Rectal smooth muscle tissue (tissue), 1 donor: Measurements from ENCODE around the gene BCOR.

ENCODE experiments used
- H3K27ac ChIP-seq: one replicate; pipeline ENCODE4 v1.7.0; 2013; ENCODE audit warnings: low read depth, low read length, inconsistent platforms
- H3K27me3 ChIP-seq: one replicate; pipeline ENCODE4 v1.7.0; 2013; ENCODE audit warnings: low read length; ENCODE audit not compliant: control insufficient read depth, insufficient read depth
- H3K36me3 ChIP-seq: one replicate; pipeline ENCODE4 v1.7.0; 2013; ENCODE audit warnings: low read length; ENCODE audit not compliant: control insufficient read depth, insufficient read depth
- H3K4me1 ChIP-seq: one replicate; pipeline ENCODE4 v1.7.0; 2013; ENCODE audit warnings: low read length; ENCODE audit not compliant: control insufficient read depth, insufficient read depth
- H3K4me3 ChIP-seq: one replicate; pipeline ENCODE4 v1.7.0; 2013; ENCODE audit warnings: low read length
- H3K9ac ChIP-seq: one replicate; pipeline ENCODE4 v1.7.0; 2013; ENCODE audit warnings: low read length

Gene BCOR

DNA sequence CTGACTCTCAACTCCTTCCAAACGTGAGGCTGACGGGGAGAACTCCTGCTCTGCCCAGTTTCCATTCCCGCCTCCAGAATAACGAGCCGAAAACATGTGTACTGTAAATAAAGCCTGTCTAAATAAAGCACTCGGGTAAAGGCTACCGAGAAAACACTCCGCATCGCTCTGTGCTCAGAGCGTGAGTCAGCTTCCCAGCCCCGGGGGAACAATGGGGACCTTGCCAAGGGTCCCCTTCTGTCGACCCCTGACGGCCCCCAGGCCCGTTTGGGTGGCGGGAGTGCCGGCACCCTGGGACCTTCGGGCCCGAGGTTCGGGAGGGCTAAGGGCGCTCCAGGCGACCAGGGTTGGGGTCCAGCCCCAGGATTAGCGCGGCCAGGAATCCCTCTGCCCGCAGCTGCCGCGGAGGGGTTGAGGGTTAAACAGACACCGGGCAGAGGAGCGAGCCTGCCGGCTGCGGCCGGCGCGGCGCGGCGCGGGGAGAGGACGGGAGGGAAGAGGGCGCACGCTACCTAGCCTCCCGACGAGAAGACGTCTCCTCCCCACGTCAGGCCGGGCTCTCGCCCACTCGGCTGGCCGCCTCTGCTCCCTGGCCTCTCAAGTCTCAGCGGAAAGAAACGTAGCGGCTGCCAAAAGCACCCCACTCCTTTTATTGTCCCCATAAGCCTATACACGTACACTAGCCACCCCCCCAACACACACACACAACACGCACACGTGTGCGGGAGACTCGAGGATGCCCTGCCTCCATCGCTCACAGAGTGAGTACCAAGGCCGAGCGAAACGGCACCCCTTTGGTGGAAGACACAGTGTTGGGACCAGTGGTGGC, 85.5 kb downstream of the BCOR start:
- H3K27ac ChIP-seq, result peak overlapping the region; percentile 77
- no peak overlapping the region for H3K9ac ChIP-seq
- peaks cover 12% of the 10 kb centered on the region for H3K27me3 ChIP-seq
- H3K4me1 ChIP-seq, result no peaks in the 10 kb centered on the region
- H3K4me3 ChIP-seq, result peak overlapping the region; percentile 74
- H3K36me3 ChIP-seq, result no peaks in the 10 kb centered on the region

DNA sequence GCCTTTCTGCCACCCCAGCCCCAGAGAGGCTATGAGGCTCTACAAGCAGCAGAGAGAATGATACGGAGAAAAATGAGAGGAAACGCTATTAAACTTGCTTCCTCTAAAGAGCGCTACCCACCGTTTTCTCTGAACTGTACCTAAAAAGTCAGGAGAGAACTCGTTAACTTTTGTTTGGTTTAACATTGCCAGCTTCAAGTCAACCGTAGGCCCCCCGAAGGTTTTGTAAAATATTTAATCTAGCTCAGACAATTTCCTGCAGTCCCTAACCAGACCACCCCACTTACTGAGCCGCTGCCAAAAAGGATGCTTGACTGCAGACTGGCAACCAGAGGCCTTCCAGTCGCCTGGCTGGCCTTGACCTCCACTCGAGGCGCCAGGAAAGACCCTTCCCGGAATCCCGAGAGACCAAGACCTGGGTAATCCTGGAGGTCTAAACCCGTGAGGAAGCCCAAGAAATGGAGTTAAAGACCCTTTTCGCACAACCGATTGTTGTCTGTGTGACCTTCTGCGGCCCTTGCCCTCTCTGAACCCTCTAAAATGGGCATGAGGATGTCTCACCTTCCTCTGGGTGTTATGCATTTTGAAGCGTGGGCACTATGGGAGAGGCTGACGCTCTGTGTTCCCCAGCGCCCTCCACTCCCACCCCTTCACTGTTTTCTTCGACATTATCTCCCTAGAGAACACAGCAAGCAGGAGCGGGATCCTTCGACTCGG, 86.3 kb downstream of the BCOR start:
- Histone ChIP-seq H3K4me1 (no peaks in the 10 kb centered on the region), H3K4me3 (peak overlapping the region; percentile 74), H3K27me3 (peaks cover 14% of the 10 kb centered on the region), H3K27ac (no peak overlapping the region), H3K9ac (no peak overlapping the region), H3K36me3 (no peaks in the 10 kb centered on the region)

DNA sequence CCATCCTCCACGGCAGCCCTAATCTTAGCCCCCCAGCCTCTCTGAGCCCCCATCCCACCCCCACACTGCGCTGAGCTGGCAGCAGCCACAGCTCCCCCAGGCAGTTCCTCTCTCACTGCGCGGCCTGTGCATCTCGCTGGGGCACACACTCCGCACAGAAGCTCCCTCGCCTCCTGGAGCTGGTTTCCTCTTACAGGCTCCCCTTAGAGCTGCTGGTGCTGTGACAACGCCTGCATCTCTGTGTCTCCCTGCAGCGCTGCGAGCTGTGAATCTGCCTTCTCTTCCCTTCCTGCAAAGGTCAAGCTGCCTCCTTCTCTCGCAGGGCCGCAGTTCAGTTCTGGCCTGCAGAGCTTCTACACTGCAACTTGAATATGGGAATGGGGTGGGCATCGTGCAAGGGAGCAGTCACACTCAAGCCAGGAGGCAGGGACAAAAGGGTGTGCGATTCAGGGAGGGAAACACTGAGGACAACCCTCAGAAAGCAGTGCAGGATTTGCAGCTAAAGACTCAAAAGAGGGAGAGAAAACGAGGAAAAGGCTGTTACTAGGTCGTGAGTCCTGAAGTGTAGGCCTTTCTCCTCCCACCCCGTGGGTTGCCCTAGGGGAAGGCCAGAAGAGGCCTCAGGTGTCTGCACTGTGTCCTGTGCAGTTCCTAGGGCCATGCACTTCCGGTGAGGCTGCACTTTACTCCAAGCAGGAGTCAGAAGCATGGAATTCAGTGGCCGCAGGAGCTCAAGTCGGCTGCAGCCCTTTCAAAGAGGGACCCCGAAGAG, 87.0 kb downstream of the BCOR start:
- no peak overlapping the region for H3K9ac ChIP-seq
- H3K4me1 ChIP-seq, result no peaks in the 10 kb centered on the region
- H3K4me3 ChIP-seq, result no peak overlapping the region
- no peaks in the 10 kb centered on the region for H3K36me3 ChIP-seq
- H3K27ac ChIP-seq, result no peak overlapping the region
- H3K27me3 ChIP-seq, result peaks cover 16% of the 10 kb centered on the region

DNA sequence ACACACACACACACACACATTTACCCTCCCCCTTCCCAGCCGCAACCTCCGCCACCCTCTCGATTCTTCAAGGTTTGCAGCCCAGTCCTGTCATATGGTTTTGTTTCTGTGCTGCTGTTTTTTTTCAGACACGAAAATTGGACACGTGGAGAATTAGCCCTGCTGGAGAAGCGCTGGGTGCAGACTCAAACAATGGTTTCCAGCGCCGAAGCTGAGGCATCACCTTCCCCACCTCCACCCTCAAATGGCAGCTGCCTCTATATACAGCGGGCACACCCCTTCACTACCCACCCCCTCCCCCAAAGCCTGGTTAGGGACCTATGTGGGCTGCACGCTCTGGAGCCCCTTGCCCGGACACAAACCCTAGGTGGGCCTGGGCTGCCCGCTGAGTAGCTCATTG, 87.9 kb downstream of the BCOR start:
- H3K27me3 ChIP-seq, result peaks cover 16% of the 10 kb centered on the region
- H3K36me3 ChIP-seq, result no peaks in the 10 kb centered on the region
- no peak overlapping the region for H3K9ac ChIP-seq
- H3K4me3 ChIP-seq, result no peak overlapping the region
- no peak overlapping the region for H3K27ac ChIP-seq
- H3K4me1 ChIP-seq, result no peaks in the 10 kb centered on the region

DNA sequence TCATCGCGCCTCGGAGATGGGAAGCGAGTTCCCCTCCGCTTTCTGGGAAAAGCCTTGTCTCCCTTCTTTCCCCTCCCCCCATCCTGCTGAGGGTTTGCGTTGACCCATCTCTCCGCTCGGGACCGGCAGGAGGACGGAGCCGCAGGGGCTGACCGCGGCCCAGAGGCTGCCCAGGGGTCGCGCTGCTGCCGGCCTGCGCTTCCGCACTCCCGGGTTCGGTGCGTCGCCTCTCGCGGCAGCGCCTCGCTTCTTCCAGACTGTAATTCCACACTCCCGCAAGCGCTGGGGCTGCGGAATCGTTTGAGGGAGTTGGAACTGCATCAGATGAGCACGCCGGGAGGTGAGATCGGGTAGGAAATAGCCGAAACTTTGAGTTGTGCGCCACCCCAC, 88.3 kb downstream of the BCOR start:
- Histone ChIP-seq H3K9ac (no peak overlapping the region), H3K27me3 (peaks cover 18% of the 10 kb centered on the region), H3K4me1 (no peaks in the 10 kb centered on the region), H3K27ac (no peak overlapping the region), H3K4me3 (no peak overlapping the region), H3K36me3 (no peaks in the 10 kb centered on the region)

DNA sequence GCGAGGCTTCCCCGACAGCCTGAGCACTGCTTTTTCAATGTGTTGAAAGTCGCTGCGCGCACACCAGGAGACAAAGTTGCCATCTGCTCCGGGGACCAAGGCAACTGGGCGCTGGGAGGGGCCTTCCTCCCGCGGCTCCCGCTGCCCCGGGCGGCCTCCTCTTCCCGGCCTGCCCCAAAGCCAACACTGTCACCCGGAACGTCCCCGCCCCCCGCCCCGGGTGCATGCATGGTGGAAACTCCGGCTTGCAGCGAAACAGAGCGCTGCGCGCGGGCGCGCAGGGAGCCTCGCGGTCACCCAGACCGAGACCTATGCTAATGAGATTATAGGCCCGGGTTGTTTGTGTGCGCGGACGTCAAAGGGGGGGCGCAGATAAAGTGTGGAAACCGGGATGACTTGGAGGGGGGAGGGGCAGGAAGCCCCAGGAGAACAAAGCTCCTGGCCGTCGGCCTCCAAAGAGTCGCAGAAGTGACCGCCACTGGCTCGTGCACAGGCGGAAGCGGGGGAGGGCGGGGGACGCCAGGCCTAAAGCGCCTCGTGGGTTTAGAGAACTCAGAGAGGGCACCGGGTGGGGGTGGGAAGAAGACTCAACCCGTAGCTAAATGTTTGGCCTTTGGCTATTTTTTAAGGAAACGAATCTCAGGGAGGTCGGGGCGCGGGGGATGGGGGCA, 88.8 kb downstream of the BCOR start:
- Histone ChIP-seq H3K9ac (no peak overlapping the region), H3K4me3 (no peak overlapping the region), H3K4me1 (no peaks in the 10 kb centered on the region), H3K27ac (no peak overlapping the region), H3K27me3 (peaks cover 18% of the 10 kb centered on the region), H3K36me3 (no peaks in the 10 kb centered on the region)

DNA sequence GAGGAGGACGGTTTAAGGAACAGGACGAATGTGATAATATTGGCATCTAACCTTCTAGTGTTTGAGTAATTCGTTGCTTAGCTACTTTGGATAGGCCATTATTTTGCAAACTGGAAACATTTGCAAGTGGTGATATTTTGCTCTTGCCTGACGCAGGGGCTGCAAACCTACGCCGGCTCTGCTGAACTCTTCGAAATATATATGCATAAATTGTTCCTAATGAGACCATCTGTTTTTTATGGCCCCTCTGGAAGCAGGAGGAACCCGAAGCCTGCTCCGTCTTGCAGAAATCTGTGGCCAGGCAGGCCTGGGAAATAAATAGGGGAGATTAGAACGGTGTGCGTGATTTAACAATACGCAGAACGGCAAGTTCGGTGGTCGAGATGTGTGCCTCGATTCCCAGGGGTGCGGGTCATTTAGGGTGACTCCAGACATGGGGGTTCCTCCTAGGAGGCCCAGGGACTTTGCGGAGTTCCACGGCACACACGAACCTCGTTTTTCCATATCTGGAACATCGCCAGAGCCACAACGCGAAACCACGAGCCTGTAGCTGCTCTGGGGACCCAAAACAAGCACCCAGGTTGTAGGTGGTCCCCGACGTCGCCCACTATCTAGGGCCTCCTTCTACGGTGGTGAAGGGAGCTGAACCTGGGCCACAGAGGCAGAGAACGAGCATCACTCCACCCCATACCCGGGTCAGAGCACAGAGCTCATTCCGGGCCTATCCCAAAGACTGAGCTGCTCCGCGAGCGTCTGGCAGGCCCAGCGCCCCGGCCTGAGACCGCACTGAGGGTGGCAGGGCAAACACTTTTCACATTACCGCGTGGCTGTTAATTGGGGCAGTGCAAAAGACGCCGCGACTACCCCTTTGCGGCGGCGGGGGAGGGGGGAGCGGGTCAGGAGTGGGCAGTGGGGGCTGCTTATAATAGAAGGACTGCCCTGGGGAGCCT, 89.7 kb downstream of the BCOR start:
- Histone ChIP-seq H3K4me3 (no peak overlapping the region), H3K27me3 (peaks cover 16% of the 10 kb centered on the region), H3K27ac (no peak overlapping the region), H3K9ac (no peak overlapping the region), H3K4me1 (no peaks in the 10 kb centered on the region), H3K36me3 (no peaks in the 10 kb centered on the region)

DNA sequence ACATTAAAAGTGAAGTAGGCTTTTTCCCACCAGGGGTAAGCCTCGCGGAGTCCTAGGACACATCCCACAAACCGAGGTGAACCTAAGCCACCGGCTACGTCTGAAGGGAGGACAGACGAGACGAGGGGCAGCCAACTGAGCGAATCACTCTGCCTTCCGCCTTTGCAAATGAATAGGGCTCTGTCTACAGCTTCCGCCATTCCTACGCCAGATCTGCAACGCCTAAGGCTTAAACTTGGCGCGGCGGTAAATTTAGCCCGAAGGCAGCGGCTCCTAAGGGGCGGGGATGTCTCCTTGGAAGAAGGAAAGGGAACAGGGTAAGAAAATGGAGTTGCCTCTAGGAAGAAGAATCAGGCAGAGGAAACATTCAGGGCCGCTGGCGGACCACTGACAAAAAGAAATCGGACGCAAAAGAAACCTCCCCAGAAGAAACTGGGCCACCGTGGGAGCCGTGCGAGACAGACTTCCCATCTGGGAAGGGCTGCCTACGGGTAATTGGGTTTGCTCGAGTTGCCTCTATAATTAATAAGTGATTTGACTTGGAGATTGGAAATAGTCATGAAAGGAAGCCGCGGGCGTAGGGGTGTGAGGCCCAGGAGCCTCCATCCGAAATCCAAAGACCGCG, 90.5 kb downstream of the BCOR start:
- no peak overlapping the region for H3K27ac ChIP-seq
- no peak overlapping the region for H3K9ac ChIP-seq
- peaks cover 12% of the 10 kb centered on the region for H3K27me3 ChIP-seq
- no peaks in the 10 kb centered on the region for H3K36me3 ChIP-seq
- no peak overlapping the region for H3K4me3 ChIP-seq
- no peaks in the 10 kb centered on the region for H3K4me1 ChIP-seq

DNA sequence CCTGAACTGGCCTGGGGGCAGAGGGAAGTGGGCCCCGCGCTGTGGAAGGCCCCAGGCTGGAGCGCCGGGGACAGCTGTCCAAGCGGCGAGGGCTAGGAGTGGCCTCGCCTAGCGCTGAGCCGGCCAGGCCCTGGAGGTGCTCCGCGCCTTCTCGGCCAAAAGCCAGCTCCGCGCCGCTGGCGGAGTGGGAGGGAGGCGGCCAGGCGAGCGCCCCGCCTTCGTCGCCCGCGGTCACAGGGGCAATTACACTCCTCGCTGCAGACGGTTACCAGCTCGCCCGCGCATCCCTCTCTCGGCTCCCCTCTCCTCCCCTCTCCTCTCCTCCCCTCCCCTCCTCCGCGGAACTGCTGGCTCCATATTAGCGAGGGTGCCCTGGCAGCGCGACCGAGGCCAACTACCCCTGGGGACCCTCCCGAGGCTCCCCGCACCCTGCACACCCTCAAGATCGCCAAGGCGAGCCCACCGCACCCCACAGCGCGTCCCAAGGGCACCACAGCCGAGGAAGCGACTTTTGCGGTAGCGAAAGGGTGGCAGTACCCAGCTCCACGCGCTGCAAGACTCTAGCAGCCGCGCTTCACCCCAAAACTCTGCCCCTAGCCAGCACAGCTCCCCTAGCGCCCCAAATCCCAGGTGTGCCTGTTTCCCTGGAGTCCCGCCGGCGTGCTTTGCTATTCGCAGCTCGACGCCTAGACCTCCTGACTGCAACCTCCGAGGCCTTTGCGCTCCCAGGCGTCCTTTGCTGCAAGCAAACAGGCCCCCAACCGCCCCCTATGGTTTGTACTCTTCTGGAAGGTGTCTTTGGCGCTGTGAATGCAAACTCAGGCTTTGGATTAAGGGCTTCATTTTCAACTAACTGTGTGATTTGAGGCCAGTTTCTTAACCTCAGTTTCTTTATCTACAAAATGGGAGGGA, 91.4 kb downstream of the BCOR start:
- H3K27ac ChIP-seq, result no peak overlapping the region

DNA sequence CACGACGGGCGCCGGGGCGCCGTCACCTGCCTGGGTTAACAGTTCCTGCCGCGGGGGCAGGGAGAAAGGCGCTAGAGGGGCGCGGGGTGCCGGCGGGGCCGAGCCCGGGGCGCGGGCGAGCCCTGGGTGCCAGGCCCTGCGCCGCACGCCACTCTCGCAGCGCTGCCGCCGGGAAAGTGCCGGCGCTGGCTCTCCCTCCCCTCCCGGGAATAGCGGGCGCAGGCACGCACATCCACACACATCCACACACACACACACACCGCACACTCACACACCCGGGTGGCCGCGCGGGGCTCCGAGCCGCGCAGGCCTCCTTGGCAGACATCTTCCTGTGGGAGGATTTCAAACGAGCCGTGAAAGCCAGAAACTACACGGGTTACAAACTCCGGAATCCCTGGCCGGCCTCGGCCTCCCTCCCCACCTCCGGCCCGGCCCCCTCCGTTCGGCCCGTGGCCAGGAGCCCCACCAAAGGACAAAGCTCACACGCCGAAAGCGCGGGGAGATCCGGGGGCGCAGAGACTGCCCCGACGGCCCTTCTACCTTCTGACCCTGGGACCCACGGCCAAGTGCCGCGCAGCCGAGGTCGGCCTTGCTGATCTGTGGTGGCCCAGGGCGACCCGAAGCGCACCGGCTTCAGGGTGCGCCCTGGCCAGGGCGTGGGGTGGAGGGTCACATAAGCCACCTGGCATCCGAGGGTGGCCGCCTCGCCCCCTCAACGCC, 92.3 kb downstream of the BCOR start:
- H3K4me3 ChIP-seq, result peak overlapping the region; percentile 36

More for the DNA sequence above, 91.4 kb downstream of the BCOR start:
- H3K4me1 ChIP-seq, result no peaks in the 10 kb centered on the region
- no peak overlapping the region for H3K9ac ChIP-seq
- peaks cover 12% of the 10 kb centered on the region for H3K27me3 ChIP-seq
- peak overlapping the region; percentile 36 for H3K4me3 ChIP-seq
- H3K36me3 ChIP-seq, result no peaks in the 10 kb centered on the region

More for the DNA sequence above, 92.3 kb downstream of the BCOR start:
- Histone ChIP-seq H3K27me3 (peaks cover 6% of the 10 kb centered on the region), H3K36me3 (no peaks in the 10 kb centered on the region), H3K4me1 (no peaks in the 10 kb centered on the region), H3K9ac (no peak overlapping the region), H3K27ac (no peak overlapping the region)
